PC-3 (cell line): ENCODE measurements around the gene MPO.

Experiments used
- EZH2 ChIP-seq: fragments of 300-600 bp; sonication (generic); IDR thresholded peaks from one replicate; pipeline ENCODE4 v1.6.1; 2017; ENCODE audit warnings: antibody characterized with exemption, mild to moderate bottlenecking, low read length; ENCODE audit not compliant: unreplicated experiment
- TF ChIP-seq, protein P1 (sequence below): fragments of 300-600 bp; sonication (generic); conservative IDR thresholded peaks from 2 replicates; pipeline ENCODE4 v1.5.1; 2017; ENCODE audit warnings: antibody characterized with exemption, low read depth, mild to moderate bottlenecking, low read length

- TF ChIP-seq EZH2, result no peak
- TF ChIP-seq, protein P1, sequence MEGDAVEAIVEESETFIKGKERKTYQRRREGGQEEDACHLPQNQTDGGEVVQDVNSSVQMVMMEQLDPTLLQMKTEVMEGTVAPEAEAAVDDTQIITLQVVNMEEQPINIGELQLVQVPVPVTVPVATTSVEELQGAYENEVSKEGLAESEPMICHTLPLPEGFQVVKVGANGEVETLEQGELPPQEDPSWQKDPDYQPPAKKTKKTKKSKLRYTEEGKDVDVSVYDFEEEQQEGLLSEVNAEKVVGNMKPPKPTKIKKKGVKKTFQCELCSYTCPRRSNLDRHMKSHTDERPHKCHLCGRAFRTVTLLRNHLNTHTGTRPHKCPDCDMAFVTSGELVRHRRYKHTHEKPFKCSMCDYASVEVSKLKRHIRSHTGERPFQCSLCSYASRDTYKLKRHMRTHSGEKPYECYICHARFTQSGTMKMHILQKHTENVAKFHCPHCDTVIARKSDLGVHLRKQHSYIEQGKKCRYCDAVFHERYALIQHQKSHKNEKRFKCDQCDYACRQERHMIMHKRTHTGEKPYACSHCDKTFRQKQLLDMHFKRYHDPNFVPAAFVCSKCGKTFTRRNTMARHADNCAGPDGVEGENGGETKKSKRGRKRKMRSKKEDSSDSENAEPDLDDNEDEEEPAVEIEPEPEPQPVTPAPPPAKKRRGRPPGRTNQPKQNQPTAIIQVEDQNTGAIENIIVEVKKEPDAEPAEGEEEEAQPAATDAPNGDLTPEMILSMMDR, result peak; percentile 65
These were observed 25.9 kb downstream of the MPO start for GRCh38 chr17:58254803-58255202.
